SK-N-MC (cell line): ENCODE data around the gene MLNR.

Experiments
- DNase-seq: peaks from one replicate; pipeline ENCODE4 v3.0.0-alpha.2; 2011; ENCODE audit warnings: low read depth, low spot score
- H3K27ac ChIP-seq: fragments of 200-600 bp; sonication (generic); 2 replicates; pipeline ENCODE4 v1.5.1; 2016; ENCODE audit warnings: mixed run types
- H3K36me3 ChIP-seq: fragments of 200-600 bp; sonication (generic); 2 replicates; pipeline ENCODE4 v1.6.1; 2017; ENCODE audit warnings: antibody characterized with exemption, low read length, mixed read lengths; ENCODE audit not compliant: insufficient read depth
- H3K4me3 ChIP-seq: fragments of 200-600 bp; sonication (generic); 2 replicates; pipeline ENCODE4 v1.5.1; 2016
- H3K9ac ChIP-seq: fragments of 200-600 bp; sonication (generic); 2 replicates; pipeline ENCODE4 v1.8.0; 2017; ENCODE audit warnings: mixed run types, mixed read lengths; ENCODE audit not compliant: insufficient read length
- H3K9me3 ChIP-seq: fragments of 200-600 bp; sonication (generic); 2 replicates; pipeline ENCODE4 v1.6.1; 2017; ENCODE audit warnings: low read depth, mild to moderate bottlenecking, antibody characterized with exemption, low read length, moderate library complexity, mixed read lengths
- EZH2 ChIP-seq: fragments of 200-600 bp; sonication (generic); IDR thresholded peaks from one replicate; pipeline ENCODE4 v1.6.1; 2017; ENCODE audit warnings: antibody characterized with exemption
- FOXP2 ChIP-seq: optimal IDR thresholded peaks from 2 replicates; pipeline ENCODE3; 2011; ENCODE audit warnings: mild to moderate bottlenecking, moderate library complexity; ENCODE audit not compliant: insufficient read depth; ENCODE audit errors: extremely low read length, control extremely low read depth
- POLR2AphosphoS5 ChIP-seq: IDR thresholded peaks from 2 replicates; pipeline ENCODE4 v1.6.1; 2012; ENCODE audit warnings: mild to moderate bottlenecking, low read depth, low read length, borderline replicate concordance

MLNR gene

DNA sequence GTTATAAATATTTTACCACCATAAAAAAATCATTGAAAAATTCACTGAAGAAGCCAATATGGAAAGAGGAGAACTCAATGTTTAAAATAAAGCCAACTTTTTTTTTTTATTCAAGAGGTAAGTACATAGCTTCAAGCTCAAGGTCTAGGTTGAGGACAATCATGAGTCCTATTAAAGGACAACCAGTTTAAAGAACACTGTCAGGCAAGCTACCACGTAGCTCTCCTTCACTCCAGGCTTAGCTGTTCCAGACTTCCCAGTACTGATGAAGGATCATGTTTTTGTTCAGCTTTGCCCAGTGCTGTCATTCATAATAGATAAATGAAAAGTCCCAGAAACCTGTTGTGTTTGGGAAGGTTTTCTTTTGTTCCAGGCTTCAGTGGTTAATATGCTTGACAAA lies 10.0 kb upstream of the MLNR start:
- H3K9me3 ChIP-seq = no peaks in the 10 kb centered on the region
- no peak for DNase-seq
- TF ChIP-seq POLR2AphosphoS5 (no peak), FOXP2 (no peak), EZH2 (no peak)
- no peak overlapping the region for H3K4me3 ChIP-seq
- no peak overlapping the region for H3K27ac ChIP-seq
- H3K36me3 ChIP-seq = peaks cover 17% of the 10 kb centered on the region; the same call in 1 of the 2 replicates
- no peak overlapping the region for H3K9ac ChIP-seq

DNA sequence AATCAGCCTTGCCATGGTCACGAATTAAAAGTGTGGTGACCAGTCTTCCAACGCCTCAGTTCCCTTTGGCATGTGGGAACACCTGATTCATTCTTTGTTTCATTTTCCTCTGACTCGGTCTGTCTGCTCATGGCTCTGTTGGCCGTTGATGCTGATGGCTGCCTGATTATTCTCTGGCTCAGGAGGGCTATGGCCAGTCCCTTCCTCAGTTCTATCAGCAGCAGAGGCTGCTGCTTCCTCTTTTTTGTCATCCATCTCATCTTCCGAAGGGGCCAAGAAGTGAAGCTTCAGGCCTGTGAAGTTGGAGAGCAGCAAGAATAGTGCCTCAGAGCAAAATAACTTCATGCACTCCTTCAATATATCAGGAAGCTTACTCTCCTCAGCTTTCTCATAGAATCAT lies 9.5 kb upstream of the MLNR start:
- Histone ChIP-seq H3K9ac (no peak overlapping the region), H3K36me3 (peaks cover 13% of the 10 kb centered on the region; the same call in 1 of the 2 replicates), H3K4me3 (no peak overlapping the region), H3K9me3 (no peaks in the 10 kb centered on the region), H3K27ac (no peak overlapping the region)
- no peak for TF ChIP-seq POLR2AphosphoS5
- no peak for TF ChIP-seq EZH2
- no peak for TF ChIP-seq FOXP2
- DNase-seq = no peak

DNA sequence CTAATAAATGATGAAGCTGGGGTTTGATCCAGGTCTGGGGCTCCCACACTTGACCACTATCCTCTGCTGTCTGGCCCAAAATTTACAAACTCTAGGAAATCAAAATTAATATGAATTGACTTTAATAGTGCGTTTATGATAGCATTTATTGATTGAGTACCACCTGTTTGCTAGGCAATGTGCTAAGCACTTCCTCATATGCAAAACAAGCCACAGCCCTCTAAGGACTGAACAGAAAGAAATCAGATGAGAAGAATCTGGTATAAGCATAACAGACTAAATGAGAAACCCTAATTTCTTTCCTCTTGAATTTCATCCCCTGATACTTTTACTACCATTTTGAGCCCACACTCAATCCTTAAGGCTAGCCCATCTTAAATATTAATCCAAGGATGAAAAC lies 6.6 kb upstream of the MLNR start:
- Histone ChIP-seq H3K9ac (no peak overlapping the region), H3K9me3 (no peaks in the 10 kb centered on the region), H3K36me3 (no peaks in the 10 kb centered on the region), H3K4me3 (no peak overlapping the region), H3K27ac (no peak overlapping the region)
- DNase-seq = no peak
- TF ChIP-seq FOXP2 (no peak), POLR2AphosphoS5 (no peak), EZH2 (no peak)

DNA sequence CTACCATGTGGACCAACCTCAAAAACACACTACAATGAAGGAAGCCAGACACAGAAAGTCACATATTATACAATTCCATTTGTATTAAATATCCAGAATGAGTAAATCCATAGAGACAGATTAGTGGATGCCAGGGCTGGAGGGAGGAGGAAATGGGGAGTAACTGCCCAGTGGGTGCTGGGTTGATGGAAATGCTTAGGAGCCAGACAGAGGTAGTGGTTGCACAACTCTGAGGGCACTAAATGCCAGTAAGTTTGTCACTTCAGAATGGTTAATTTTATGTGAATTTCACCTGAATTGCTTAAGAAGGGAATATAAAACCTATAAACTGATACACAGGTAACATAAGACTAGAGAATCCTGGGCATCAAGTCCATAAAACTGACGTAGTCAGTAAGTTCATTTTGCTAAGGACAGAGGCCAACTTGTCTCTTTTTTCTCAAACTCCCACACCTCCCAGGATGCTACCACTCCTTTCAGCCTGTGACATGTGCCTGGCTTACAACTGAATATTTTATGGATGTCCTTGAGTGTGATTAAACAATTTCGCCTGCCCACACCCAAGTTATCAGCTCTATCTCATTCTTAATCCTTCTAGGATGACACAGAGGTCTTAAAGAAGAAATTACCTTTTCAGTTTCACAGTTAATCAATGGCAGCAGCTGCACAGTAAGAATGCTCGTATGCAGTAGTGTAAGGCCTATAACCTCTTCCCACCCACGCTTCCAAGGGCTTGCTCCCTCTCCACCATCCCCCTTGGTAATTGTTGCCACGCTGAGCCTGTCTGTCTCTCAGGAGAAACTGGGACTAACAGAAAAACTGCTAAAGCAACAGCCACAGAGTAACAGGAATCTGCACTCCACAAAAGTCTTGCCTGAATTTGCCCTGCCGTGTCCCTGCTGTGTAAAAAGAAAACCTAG lies 5.9 kb upstream of the MLNR start:
- no peak for TF ChIP-seq FOXP2
- no peak for TF ChIP-seq EZH2
- TF ChIP-seq POLR2AphosphoS5 = no peak
- H3K36me3 ChIP-seq = no peaks in the 10 kb centered on the region

DNA sequence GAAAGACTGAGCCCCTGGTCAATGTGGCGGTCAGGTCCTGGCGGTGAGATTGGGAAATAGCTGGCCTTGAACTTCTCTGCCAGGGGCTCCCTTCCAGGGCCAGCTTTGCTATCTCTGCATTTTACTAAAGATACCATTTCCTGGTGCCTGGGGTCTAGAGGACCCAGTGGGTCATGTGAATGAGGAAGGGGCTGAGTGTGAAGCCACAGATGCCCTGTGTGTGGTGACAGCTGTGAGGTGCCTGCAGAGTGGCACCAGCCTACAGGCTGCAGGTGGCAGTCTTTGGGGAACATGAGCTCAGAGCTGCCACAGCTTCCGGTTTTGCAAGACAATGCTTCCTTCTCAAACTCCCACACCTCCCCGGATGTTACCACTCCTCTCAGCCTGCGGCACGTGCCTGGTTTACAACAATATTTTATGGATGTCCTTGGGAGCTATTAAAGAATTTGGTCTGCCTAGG lies 5.2 kb upstream of the MLNR start:
- Histone ChIP-seq H3K4me3 (no peak overlapping the region), H3K27ac (no peak overlapping the region), H3K9ac (no peak overlapping the region), H3K9me3 (no peaks in the 10 kb centered on the region), H3K36me3 (no peaks in the 10 kb centered on the region)
- TF ChIP-seq FOXP2 (no peak), EZH2 (no peak), POLR2AphosphoS5 (no peak)
- DNase-seq = no peak

More for the DNA sequence above, 5.9 kb upstream of the MLNR start:
- no peak overlapping the region for H3K9ac ChIP-seq
- no peak overlapping the region for H3K4me3 ChIP-seq
- no peaks in the 10 kb centered on the region for H3K9me3 ChIP-seq
- DNase-seq = no peak
- no peak overlapping the region for H3K27ac ChIP-seq

DNA sequence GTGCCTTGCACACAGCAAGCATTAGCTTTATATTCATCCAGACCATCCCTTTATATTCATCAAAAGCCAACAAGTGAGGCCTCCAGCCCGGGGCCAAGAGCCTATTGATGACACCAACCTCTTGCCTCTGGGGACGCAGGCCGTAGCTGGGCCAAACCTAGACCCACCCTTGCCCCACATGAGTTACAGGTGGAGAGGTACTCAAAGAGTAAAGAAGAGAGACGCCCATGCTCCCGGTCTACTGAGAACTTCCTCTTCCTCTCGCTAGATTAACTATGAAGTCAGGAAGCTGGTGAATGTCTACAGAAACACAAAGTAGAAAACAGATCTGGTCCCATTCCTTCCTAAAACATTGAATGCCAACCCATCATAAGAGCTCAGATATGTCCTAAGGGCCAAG lies 3.8 kb upstream of the MLNR start:
- Histone ChIP-seq H3K27ac (no peak overlapping the region), H3K36me3 (no peaks in the 10 kb centered on the region), H3K9ac (no peak overlapping the region), H3K9me3 (no peaks in the 10 kb centered on the region), H3K4me3 (no peak overlapping the region)
- DNase-seq = no peak
- TF ChIP-seq FOXP2 (no peak), EZH2 (no peak), POLR2AphosphoS5 (no peak)

DNA sequence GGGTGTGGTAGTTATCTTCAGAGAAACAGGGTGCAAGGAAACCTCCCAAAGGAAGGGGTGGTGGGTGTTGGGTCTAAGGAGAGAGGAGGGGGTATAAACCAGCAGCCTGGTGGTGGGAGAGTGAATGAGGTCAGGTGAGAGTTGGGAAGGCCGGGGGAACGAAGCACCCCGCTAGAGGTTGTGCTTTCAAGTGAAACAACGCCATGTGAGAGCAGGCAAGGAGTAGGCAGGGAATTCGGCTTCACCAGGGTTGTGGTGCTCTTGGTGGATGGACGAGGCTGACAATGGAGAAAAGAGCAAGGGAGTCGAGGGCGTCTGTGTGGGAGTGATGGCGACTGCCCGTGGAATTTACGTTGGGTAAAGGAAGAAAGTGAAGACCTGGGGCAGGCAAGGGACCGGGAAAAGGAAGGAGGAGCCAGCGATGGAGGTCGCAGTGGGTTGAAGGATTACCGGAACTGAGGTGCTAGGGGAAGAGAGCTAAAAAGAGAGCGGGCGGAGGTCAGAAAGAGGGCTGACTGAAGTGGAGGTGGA lies 2.1 kb upstream of the MLNR start:
- Histone ChIP-seq H3K9me3 (no peaks in the 10 kb centered on the region), H3K36me3 (no peaks in the 10 kb centered on the region), H3K9ac (no peak overlapping the region), H3K4me3 (no peak overlapping the region), H3K27ac (no peak overlapping the region)
- no peak for DNase-seq
- TF ChIP-seq POLR2AphosphoS5 = no peak
- TF ChIP-seq FOXP2 = no peak
- TF ChIP-seq EZH2 = no peak

DNA sequence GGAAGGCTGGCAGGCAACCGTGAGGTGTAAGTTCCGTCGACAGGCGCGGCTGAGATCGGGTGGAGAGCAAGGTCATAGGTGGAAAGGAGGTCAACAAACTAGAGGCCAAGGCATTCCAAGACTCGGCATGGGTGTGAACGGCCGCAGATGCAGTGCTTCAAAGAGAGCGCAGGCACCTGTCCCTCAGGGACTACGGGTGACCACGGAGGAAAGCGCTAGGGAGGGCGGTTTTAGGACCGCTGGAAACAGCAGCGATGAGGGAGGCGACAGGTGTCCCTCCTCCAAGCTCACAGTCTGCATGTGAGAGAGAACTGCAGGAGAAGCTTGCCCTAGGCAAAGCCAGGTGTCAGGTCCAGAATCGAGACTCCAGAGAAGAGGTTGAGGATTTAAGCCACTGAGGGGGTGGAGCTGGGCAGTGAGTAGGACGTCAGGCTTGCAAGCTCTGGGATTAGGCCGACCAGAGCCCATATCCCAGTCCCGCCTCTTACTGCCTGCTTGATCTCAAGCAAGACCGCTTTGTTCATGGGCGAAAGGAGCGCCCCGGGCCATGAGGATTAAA lies 1.6 kb upstream of the MLNR start:
- Histone ChIP-seq H3K36me3 (no peaks in the 10 kb centered on the region), H3K9me3 (no peaks in the 10 kb centered on the region), H3K4me3 (no peak overlapping the region), H3K9ac (no peak overlapping the region), H3K27ac (no peak overlapping the region)
- no peak for TF ChIP-seq POLR2AphosphoS5
- TF ChIP-seq EZH2 = no peak
- no peak for TF ChIP-seq FOXP2
- no peak for DNase-seq

DNA sequence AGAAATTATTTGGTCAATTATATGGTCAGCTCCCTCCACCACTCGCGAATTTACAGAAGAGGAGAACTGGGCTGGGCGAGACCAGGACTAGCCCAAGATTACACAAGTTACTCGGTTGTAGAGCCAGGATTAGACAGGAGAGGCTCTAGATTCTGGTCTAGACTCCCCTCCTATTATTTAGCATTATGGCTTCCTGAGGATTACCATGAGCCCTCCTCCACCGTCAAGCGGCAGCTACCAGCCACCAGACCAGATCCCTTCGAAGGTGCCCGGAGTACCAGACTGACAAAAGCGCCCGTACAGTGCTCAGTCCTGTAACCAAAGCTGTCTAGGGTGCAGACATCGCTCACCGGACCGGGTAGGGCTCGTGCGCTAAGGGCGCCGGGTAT lies 497 bp upstream of the MLNR start:
- Histone ChIP-seq H3K4me3 (peak overlapping the region; percentile 77), H3K9me3 (no peaks in the 10 kb centered on the region), H3K9ac (no peak overlapping the region), H3K27ac (no peak overlapping the region), H3K36me3 (no peaks in the 10 kb centered on the region)
- DNase-seq = no peak
- TF ChIP-seq POLR2AphosphoS5 = no peak
- TF ChIP-seq FOXP2 = no peak
- TF ChIP-seq EZH2 = no peak
